Tibial nerve (tissue), 4 donors: Measurements from ENCODE around the gene CRB2.

Experiments
- EP300 ChIP-seq, 2 donors: sonication (generic); formaldehyde crosslinking; IDR thresholded peaks; one replicate each; pipeline ENCODE4 v1.6.1; 2017; ENCODE audit warnings: antibody characterized with exemption in 2 of 2, mild to moderate bottlenecking in 1 of 2
- TF ChIP-seq, protein P1 (sequence below), 5 experiments: fragments of 200-600 bp in 3 of 5; fragments of 450-650 bp in 2 of 5; sonication (generic) in 3 of 5; IDR thresholded peaks; one replicate each; pipeline ENCODE4 v1.5.1; 2016 to 2019; ENCODE audit warnings: antibody characterized with exemption in 5 of 5, mild to moderate bottlenecking in 3 of 5, moderate library complexity in 2 of 5

DNA sequence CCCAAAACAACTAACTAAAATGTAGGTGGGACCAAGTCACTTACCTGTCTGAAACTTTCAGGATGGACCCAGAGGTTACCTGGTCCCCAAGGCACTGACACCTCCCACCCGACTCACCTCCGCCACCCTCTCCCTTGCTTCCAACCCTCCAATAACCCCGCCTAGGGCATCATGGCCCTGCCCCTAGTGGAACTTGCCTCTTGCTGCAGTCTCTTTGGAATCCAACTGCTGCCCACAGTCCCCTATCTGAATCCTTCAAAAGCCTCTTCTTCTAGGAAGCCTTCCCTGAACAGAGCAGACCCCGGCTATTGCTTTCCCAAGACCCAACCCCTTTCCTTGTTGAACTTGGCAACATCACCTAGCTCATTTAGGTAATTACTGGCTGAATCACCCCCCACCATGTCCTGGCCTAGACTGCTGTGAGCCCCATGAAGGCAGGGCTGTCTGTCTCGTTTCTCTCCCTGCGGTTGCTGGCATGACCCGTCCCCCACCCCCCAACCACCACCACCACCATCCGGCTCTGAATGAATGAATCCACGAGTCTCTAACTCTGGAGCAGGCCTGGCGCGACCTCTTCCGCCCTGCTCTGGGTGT, 9.4 kb downstream of the CRB2 start:
- TF ChIP-seq, protein P1, sequence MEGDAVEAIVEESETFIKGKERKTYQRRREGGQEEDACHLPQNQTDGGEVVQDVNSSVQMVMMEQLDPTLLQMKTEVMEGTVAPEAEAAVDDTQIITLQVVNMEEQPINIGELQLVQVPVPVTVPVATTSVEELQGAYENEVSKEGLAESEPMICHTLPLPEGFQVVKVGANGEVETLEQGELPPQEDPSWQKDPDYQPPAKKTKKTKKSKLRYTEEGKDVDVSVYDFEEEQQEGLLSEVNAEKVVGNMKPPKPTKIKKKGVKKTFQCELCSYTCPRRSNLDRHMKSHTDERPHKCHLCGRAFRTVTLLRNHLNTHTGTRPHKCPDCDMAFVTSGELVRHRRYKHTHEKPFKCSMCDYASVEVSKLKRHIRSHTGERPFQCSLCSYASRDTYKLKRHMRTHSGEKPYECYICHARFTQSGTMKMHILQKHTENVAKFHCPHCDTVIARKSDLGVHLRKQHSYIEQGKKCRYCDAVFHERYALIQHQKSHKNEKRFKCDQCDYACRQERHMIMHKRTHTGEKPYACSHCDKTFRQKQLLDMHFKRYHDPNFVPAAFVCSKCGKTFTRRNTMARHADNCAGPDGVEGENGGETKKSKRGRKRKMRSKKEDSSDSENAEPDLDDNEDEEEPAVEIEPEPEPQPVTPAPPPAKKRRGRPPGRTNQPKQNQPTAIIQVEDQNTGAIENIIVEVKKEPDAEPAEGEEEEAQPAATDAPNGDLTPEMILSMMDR (IDR thresholded peaks at IDR 0.05) = no peak
- no peak for TF ChIP-seq EP300 (IDR thresholded peaks at IDR 0.05)
